ENCODE data around the gene SPTLC1.
"Not testable (repeated sequence)": the region's sequence is repeated elsewhere in the genome, so short reads cannot be mapped to it uniquely, and the experiment has no call there.

Gene SPTLC1

DNA sequence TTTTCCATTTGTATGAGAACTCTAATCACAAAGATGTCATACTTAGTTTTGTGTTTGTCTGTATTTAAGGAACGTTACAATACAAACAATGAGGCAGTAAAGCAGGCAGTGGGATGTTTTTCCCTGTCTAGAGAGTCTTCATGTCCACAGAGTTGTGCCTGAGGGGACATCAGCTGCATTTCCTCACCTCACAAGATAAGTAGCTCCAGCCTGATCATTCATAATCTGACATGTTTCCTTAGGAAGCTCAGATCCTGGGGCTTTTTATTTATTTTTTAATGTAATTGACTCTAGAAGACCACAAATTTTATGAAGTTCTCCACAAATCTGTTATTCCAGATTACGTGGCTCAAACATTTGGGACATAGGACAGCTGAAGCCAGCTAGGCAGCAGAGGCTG, 78.5 kb downstream of the SPTLC1 start:
- FAIRE-seq, result no peak
- DNase-seq (ENCODE audit: insufficient read length, low spot score), result no peak

DNA sequence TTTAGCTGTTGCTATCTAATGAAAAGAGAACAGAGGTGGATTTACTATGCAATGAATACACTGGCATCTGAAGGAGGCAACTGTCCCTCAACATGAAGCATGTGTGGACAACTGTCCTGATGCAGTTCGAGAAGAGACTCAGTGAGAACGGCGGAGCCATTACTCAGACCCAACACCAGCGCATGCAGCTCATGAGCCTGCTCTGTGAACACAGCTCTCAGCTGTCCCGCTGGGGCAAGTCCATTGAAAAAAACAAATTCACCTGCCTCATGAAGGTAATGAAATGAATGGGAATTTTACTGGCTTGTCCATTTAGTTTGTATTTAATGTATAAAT, 78.8 kb downstream of the SPTLC1 start:
- FAIRE-seq, result no peak
- no peak for DNase-seq (ENCODE audit: insufficient read length, low spot score)

DNA sequence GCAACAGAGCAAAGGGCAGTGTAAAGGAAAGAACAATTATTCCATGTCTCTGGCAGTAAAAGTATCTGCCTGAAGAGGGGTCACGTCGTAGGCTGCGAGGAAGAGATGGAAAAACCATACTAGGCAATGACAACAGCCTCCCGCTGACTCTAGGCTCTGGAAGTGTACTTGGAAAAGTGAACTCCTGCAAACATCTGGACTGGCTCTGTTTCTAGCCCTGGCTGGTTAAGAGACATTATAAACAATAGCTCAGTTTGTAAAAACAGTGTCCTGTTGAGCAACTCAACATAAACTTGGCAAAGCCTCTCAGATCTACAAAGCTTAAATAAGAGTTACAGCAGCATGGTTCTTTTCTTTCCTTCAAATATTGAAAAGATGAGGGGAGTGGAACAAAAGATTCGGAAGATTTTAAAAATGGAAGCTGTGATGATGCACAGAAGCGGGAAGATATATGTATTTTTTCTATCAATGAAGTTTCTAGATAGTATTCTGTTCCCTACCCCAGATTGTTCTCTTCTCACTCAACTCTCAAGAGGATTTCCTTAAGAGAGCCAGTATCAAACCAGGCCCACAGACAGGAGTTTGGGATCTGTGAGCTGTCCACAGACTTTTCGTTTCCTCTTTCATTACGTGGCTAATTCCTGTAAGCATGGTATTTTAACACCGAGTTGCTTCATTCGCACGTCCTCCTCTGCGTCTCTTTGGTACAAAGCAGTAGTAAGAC, 79.4 kb downstream of the SPTLC1 start:
- FAIRE-seq (no peak), DNase-seq (ENCODE audit: insufficient read length, low spot score) (no peak)

DNA sequence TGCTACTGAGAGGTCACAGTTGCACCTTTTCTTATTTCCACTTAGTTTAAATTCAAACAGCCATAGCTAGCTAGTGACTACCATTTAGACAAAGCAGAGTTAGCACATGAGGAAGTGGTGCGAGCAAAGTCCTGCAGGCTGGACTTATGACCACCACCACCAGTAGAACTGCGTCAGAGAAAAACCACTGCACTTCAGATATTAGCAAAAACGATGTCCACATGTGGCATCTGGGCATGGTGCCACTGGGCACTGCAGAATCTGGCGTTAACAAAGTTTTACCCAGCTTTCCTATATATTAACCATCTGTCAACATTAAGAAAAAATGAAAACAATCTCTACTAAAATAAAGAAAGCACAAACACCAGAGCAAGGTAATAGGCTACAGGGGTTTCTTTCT, 80.1 kb downstream of the SPTLC1 start:
- DNase-seq (ENCODE audit: insufficient read length, low spot score), result no peak

DNA sequence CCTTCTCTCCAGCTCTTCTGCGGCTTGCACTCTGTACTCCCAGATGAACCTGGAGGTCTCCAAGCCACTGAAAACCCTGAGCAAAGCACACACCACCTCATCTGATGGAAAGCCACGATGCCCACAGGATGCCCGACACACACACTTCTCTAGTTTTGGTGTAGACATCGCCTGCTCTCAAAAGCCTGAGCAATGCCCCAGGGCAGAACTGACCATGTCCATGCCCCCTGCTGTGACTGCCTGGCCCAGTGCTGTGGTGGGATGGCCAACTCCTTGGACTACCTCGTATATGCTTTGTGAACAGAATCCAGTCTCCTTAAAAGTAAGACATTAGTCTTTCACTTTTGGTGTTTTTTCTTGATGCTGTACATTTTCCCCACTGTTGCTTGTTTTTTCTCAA, 81.2 kb downstream of the SPTLC1 start:
- DNase-seq (ENCODE audit: insufficient read length, low spot score) (no peak), FAIRE-seq (no peak)

More for the DNA sequence above, 80.1 kb downstream of the SPTLC1 start:
- FAIRE-seq, result no peak

DNA sequence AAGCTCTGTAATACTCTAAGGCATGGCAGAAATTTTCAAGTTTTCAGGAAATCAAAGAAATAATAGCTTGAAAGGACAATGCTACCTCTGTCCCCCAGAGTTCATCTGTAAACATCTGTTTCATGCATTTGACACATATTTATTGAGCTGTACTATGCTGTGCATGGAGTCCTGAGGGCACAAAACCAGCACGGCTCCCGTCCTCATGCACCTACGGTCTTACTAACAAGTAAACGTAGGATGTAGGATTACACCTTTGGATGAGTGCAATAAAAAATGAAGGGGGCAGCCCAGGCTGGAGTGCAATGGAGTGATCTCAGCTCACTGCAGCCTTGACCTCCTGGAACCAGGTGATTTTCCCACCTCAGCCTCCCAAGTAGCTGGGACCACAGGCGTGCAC, 81.9 kb downstream of the SPTLC1 start:
- DNase-seq (ENCODE audit: insufficient read length, low spot score), result no peak
- FAIRE-seq, result no peak

DNA sequence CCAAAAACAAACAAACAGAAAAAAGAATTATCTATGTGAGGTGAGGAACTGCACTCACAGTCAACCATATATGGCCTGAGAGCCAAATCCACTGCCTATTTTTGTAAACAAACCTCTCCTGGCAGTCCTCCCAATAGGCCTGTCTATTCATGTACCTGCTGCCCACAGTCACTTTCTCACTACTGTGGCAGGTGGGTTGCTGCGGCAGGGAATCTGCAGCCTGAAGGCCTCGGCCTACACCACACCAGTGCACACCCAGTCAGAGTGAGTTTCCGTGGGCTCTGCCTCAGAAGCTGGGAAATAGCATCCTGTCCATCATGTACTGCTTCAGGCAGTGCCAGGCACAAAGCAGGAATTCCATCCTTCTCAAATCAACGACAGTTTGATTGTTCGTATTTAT, 82.3 kb downstream of the SPTLC1 start:
- no peak for DNase-seq (ENCODE audit: insufficient read length, low spot score)
- FAIRE-seq, result no peak

DNA sequence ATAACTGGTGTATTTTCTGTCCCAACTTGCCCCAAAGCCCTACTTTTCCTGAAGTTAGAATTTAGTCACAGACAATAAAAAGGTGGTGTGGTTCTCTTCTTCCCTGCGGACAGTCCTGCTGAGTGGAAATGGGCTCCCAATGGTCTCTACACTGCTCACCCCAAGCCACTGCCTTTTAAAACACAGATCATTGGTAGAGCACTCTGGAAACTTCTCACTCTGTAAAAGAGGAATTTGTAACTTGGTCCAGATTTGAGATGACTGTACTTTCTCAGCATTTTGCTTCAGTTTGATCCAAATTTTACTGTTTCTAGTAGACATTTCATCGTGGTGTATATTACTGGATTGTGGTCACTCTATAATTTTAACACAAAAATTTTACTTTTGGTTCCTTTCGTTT, 84.8 kb downstream of the SPTLC1 start:
- no peak for FAIRE-seq
- no peak for DNase-seq (ENCODE audit: insufficient read length, low spot score)

DNA sequence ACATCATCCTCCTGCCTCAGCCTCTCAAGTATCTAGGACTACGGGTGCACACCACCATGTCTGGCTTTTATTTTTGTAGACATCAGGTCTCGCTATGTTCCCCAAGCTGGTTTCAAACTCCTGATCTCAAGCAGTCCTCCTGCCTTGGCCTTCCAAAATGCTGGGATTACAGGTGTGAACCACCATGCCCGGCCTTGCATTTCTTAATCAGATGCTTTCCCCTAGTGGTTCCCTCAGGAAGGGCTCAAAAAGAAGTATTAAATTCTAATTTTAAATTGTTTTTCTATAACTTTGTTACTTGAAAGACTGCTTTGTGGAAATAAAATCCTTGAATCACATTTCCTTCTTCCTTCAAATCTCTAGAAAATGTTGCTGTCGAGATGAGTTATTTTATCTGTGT, 85.7 kb downstream of the SPTLC1 start:
- DNase-seq (ENCODE audit: insufficient read length, low spot score), result no peak
- no peak for FAIRE-seq

DNA sequence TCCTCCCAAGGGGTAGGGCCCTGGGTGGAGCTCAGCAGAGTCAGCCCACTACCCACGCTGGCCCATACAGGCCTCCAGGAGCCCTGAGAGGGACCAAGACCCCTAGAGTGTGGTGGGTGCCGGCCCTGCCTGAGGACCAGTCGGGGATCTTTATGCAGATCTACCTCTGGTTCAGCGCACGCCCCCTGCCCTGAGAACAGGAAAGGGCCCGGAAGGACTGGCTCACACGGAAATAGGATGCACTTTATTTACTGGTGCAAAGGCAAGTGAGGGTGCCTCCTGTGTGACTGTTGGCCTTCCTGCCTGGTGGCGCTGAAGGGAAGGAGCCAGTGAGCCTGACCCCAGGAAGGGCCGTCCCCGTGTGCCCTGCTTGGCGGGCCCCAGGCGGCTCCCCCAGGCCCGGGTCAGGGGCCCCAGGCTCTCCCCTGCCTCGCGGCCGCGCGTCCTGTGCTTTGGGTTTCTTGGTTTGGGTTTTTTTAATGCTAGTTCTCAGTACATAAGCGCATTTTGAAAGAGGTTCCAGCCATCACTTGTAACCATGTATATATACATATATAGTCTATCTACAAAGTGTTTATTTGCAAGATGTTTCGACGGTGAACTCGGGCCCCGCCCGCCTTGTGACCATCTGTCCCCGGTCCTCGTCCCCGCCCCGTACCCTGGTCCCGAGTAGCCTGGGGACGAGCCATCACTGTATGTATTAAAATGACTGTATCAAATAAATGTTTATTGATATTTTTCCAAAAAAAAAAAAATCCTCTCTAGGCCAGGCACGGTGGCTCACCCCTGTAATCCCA, 88.8 kb downstream of the SPTLC1 start:
- no peak for FAIRE-seq

DNA sequence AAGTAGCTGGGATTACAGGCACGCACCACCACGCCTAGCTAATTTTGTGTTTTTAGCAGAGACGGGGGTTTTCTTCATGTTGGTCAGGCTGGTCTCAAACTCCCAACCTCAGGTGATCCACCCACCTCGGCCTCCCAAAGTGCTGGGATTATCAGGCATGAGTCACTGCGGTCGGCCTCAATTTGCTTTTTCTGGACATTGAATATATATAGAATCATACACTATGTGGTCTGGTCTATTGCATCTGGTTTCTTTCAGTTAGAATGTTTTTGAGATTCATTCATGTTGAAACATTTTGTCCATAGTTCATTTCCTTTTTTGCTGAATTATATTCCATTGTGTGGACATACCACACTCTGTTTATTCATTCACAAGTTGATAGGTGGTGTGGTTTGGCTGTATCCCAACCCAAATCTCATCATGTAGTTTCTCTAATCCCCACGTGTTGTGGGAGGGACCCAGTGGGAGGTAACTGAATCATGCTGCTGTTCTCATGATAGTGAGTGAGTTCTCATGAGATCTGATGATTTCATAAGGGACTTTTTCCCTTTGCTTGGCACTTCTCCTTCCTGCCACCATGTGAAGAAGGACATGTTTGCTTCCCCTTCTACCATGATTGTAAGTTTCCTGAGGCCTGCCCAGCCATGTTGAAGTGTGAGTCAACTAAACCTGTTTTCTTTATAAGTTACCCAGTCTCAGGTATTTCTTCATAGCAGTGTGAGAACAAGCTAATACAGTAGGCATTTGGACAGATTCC, 93.2 kb downstream of the SPTLC1 start:
- not testable (repeated sequence) for FAIRE-seq; DNase-seq (ENCODE audit: insufficient read length, low spot score)

More for the DNA sequence above, 88.8 kb downstream of the SPTLC1 start:
- DNase-seq (ENCODE audit: insufficient read length, low spot score), result no peak

DNA sequence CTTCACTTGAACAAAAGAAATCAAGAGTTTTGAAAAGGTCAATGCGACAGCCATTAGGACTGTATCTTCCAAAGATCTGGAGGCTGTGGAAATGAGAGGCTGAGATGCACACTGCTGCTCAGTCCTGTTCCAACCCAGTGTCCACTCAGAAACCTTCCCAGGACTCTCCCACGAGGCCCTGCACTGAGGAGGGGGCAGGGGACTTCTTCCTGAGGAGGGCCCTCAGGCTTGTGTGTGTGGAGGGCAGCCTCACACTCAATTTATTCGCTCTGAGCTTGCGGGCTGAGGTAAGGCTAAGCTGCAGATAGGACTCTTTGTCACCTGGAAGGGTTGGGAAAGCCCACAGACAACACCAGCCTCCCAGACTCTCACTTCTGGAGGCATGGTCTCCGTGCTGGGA, 95.6 kb downstream of the SPTLC1 start:
- no peak for FAIRE-seq
- DNase-seq (ENCODE audit: insufficient read length, low spot score), result no peak

DNA sequence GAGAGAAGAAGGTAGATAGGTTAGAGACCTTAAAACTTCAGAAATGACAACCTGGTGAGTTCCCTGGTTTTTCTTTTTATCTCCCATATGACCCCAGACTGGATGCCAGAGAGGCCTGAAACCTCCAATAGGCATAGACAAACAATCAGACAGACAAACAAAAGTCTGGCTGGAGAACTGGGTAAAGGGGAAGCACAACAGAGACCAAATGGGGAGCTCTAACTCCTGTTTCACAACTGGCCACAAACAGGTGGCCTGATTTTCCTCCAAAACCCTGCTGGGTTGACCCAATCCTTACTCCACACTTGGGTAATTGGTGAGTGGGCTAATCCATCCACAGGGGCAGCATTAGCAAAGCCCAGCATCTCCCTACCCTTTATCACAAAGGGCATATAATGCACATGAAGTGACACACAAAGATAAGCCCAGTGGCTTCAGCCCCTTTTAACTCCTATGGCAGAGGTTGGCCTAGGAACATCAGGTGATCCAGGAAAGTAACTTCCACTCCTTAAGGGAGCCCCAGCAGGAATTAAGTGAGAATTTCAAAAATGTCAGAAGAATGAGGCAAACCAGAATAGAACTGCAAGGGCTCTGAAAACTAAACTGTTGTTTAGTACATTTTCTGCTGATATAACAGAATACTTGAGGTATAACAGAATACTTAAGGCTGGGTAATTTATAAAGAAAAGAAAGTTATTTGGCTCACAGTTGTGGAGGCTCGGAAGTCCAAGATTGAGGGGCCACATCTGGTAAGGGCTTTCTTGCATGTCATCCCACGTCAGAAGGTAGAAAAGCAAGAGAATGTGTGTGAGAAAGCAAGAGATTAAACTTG, 104.3 kb downstream of the SPTLC1 start:
- DNase-seq (ENCODE audit: insufficient read length, low spot score) (no peak), FAIRE-seq (no peak)

DNA sequence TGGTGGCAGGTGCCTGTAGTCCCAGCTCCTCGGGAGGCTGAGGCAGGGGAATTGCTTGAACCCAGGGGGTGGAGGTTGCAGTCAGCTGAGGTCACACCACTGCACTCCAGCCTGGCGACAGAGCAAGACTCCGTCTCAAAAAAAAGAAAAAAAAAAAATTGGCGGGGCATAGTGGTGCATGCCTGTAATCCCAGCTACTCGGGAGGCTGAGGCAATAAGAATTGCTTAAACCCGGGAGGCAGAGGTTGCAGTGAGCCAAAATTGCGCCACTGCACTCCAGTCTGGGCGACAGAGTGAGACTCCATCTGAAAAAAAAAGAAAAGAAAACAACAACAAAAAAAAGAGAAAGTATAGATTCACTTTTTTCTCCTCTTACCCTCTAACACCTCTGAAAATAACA, 105.0 kb downstream of the SPTLC1 start:
- not testable (repeated sequence) for DNase-seq (ENCODE audit: insufficient read length, low spot score); FAIRE-seq

DNA sequence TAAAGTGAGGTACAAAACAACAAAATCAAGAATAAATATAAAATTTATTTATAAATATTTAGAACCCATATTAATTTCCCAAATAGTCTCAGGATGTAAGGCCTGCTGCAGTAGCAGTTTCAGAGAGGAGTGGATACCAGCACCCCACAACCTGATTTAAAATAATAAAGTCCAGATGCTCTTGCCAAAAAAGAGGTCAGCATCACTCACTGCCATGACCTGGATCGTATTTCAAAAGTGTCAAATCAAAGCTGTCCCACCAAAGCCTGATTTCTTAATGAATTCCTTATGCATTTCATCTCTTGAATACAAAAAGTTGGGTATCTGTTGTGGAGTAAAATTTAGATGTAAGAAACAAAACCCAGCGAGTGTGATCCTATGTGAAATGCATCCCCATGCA, 107.2 kb downstream of the SPTLC1 start:
- no peak for DNase-seq (ENCODE audit: insufficient read length, low spot score)
- FAIRE-seq, result no peak

DNA sequence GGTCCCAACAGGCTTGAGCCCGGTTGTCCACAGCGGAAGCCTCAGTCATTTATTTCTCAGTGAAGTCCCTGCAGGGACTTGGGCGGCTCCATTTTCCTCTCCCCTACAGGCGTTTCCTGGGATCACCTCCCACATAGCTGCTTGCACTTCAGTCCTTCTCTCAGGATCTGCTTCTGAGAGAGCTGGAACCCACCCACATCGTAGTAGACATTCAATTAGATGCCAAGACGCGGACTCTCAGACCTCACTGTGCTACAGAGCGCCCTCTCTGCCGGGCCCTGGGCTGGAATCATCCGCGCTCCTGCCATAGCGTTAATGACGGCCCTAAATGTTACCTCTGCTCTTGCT, 111.2 kb downstream of the SPTLC1 start:
- DNase-seq (ENCODE audit: insufficient read length, low spot score), result no peak
- FAIRE-seq, result no peak

DNA sequence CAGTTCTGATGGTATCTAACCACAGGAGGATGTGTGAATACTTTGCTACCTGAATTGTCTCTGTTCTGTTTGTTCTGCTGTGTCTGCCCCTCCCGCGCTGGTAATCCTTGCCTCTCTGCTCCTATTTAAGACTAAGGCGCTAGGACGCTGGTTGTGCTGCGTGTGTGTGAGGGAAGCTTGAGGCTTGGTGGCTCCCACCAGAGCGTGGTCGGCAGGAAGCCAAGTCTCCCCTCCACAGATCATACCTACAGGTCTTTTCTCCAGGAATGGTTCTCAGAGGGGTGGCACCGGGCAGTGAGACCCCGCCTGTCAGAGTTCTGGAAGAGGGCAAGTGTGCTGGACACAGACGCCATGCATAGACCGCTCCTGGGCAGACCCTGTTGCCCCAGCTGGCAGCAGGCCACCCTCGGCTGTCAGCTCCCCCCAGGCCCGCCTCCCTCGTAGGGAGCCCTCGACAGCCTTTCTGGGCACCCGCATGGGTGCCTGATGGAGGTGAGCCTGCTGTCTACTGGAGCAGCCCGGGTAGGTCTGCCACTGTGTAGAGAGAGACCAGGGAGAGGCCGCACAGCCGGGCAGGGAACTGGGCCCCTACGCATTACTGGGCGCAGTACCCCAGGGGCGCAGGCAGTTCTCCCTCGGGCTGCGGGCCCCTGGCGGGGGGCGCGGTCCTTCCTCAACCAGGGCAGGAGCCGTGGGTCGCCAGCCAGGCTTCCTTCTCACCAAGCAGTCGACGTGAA, 111.7 kb downstream of the SPTLC1 start:
- DNase-seq (ENCODE audit: insufficient read length, low spot score), result no peak
- no peak for FAIRE-seq

DNA sequence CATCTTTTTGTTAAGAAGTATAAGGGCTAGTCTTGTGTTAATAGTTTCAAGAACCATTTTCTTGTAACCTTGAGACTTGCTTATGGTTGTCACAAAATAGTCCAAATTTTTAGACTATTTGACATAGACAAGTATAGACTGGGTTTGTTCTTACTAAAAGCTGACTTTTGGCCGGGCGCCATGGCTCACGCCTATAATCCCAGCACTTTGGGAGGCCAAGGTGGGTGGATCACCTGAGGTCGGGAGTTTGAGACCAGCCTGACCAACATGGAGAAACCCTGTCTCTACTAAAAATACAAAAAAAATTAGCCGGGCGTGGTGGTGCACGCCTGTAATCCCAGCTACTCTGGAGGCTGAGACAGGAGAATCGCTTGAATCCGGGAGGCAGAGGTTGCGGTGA, 113.3 kb downstream of the SPTLC1 start:
- not testable (repeated sequence) for FAIRE-seq

DNA sequence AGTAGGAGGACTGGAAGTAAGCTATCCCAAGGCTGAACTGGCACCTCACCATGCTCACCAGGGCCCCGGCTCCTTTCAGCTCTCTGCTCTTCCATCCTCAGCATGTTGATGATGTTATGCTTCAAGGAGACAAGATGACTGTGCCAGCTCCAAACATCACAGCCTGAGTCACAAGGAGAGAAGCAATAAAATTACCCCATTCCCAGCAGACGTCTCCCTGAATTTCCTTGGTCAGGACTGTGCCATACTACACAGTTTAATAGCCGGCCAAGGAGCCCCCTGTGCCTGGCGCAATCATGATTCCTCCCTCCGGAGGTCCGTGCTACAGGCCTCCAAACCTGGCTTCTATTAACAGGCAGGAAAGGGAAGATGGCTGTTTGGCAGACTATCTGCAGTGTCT, 114.0 kb downstream of the SPTLC1 start:
- DNase-seq (ENCODE audit: insufficient read length, low spot score) (no peak), FAIRE-seq (no peak)

More for the DNA sequence above, 113.3 kb downstream of the SPTLC1 start:
- not testable (repeated sequence) for DNase-seq (ENCODE audit: insufficient read length, low spot score)

DNA sequence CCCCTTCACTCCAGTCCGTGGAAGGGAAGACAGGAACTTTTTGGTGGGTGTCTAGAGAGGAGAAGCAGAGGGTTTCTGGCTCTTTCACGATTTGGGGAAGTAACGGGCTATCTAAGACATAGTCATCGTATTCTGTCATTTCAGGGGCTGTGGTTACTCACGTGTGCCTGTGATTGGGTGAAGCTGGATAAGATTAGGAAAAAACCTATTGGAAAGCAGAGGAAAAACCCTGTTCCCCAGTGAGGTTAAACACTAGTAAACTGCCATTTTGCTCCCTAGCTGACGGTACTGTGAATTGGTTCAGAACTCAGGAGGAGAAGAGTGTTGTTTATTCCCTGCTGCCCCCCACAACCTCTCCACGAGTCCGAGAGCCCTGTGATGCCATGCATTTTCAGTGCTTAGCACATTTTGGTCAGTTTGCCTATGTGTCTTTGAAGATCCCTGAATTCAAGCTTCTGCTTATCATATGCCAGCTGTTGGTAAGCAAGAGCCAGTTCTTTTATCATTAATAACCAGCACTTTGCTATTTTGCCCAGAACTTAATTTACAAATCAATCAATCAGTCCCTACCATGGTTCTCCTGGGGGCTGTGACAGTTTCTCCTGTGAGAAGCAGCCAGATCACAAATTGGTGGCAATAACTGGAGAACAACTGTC, 120.1 kb downstream of the SPTLC1 start:
- DNase-seq (ENCODE audit: insufficient read length, low spot score), result no peak
- FAIRE-seq, result no peak

Data from HTR-8/SVneo (cell line).